Liver (tissue), 3 donors: ENCODE data around the gene TEX2.

ENCODE experiments used
- GABPA ChIP-seq, 2 donors: IDR thresholded peaks in 1 of 2; conservative IDR thresholded peaks in 1 of 2; 2 replicates each; pipeline ENCODE4 v1.6.1; 2016; ENCODE audit warnings: antibody characterized with exemption in 2 of 2, mild to moderate bottlenecking in 1 of 2, moderate library complexity in 1 of 2
- YY1 ChIP-seq: IDR thresholded peaks from 2 replicates; pipeline ENCODE4 v1.6.1; 2016; ENCODE audit warnings: antibody characterized with exemption, mild to moderate bottlenecking
- TF ChIP-seq, protein P1 (sequence below): fragments of 150-350 bp; IDR thresholded peaks from 2 replicates; pipeline ENCODE4 v1.5.1; 2017; ENCODE audit warnings: improper control_type of control experiment, low read depth, low read length; ENCODE audit not compliant: missing input control
- donor health status: healthy.
- donor health status: healthy.

- TF ChIP-seq GABPA (IDR thresholded peaks at IDR 0.05 in 1 of 2, conservative IDR thresholded peaks at IDR 0.05 in 1 of 2) = no peak
- TF ChIP-seq, protein P1, sequence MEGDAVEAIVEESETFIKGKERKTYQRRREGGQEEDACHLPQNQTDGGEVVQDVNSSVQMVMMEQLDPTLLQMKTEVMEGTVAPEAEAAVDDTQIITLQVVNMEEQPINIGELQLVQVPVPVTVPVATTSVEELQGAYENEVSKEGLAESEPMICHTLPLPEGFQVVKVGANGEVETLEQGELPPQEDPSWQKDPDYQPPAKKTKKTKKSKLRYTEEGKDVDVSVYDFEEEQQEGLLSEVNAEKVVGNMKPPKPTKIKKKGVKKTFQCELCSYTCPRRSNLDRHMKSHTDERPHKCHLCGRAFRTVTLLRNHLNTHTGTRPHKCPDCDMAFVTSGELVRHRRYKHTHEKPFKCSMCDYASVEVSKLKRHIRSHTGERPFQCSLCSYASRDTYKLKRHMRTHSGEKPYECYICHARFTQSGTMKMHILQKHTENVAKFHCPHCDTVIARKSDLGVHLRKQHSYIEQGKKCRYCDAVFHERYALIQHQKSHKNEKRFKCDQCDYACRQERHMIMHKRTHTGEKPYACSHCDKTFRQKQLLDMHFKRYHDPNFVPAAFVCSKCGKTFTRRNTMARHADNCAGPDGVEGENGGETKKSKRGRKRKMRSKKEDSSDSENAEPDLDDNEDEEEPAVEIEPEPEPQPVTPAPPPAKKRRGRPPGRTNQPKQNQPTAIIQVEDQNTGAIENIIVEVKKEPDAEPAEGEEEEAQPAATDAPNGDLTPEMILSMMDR = no peak
- TF ChIP-seq YY1 = no peak
Observed at GRCh38 chr17:64216000-64216337, 47.1 kb downstream of the TEX2 start.
